Measurements from ENCODE around the gene TOR2A.

The TOR2A gene

GRCh38 chr9:127698985-127699670 is 36.0 kb downstream of the TOR2A start:
- DNase-seq (ENCODE audit: low read depth) = peak; percentile 72

- DNase-seq (ENCODE audit: low read depth) = no peak
These were observed 36.7 kb downstream of the TOR2A start for GRCh38 chr9:127698386-127698785.

- DNase-seq (ENCODE audit: low read depth) = no peak
These were observed 37.5 kb downstream of the TOR2A start for GRCh38 chr9:127697575-127697974.

GRCh38 chr9:127694890-127695720 is 40.0 kb downstream of the TOR2A start:
- no peak for DNase-seq (ENCODE audit: low read depth)

- no peak for DNase-seq (ENCODE audit: low read depth)
These were observed 41.4 kb downstream of the TOR2A start for GRCh38 chr9:127693697-127694096.

- DNase-seq (ENCODE audit: low read depth) = no peak
These were observed 42.0 kb downstream of the TOR2A start for GRCh38 chr9:127693143-127693542.

GRCh38 chr9:127692071-127692470 is 43.0 kb downstream of the TOR2A start:
- DNase-seq (ENCODE audit: low read depth) = no peak

- no peak for DNase-seq (ENCODE audit: low read depth)
These were observed 44.4 kb downstream of the TOR2A start for GRCh38 chr9:127690735-127691134.

- no peak for DNase-seq (ENCODE audit: low read depth)
These were observed 45.6 kb downstream of the TOR2A start for GRCh38 chr9:127689329-127690000.

- no peak for DNase-seq (ENCODE audit: low read depth)
These were observed 48.4 kb downstream of the TOR2A start for GRCh38 chr9:127686461-127687393.

- no peak for DNase-seq (ENCODE audit: low read depth)
These were observed 50.5 kb downstream of the TOR2A start for GRCh38 chr9:127684576-127684975.

- DNase-seq (ENCODE audit: low read depth) = no peak
These were observed 51.4 kb downstream of the TOR2A start for GRCh38 chr9:127683723-127684122.

GRCh38 chr9:127682351-127683136 is 52.5 kb downstream of the TOR2A start:
- no peak for DNase-seq (ENCODE audit: low read depth)
